Measurements from ENCODE around the gene CLEC2L. TPM values are rescaled to one million over a fixed set of nuclear protein-coding genes. Genes with fewer than 3 reads are reported as not detected.

The CLEC2L gene
- total RNA-seq (2021; fragmentation: NEBNext Ultra II Directional; extraction: Animal tissue kit (Norgen Biotek cat#: 25700)), result not detected
- long read RNA-seq, result 0 reads

GRCh38 chr7:139523199-139523941 is at the start of gene CLEC2L:
TSS of gene CLEC2L (plus strand) at chr7:139523685. CDS start at chr7:139523928, 243 bp downstream.
- Mint-ChIP-seq H3K4me1 (ENCODE audit: low read depth) (peaks cover 15% of the 10 kb centered on the region), H3K4me3 (0 out of 2 replicates have a peak within 1 kb of the TSS, but pooled peaks have one; percentile 36), H3K27ac (no peak within 1 kb of the TSS), H3K27me3 (ENCODE audit: insufficient read depth) (peaks cover 38% of the 10 kb centered on the region), H3K9me3 (no peaks in the 10 kb centered on the region), H3K36me3 (ENCODE audit: low read depth) (no peaks in the 10 kb centered on the region)
- TF ChIP-seq CTCF (IDR thresholded peaks at IDR 0.05), result no peak
- no peak for DNase-seq

GRCh38 chr7:139476139-139476538 is 47.3 kb upstream of the CLEC2L start:
- H3K27ac Mint-ChIP-seq, result no peak overlapping the region
- peaks cover 11% of the 10 kb centered on the region; the same call in 1 of the 2 replicates for H3K4me1 Mint-ChIP-seq (ENCODE audit: low read depth)
- peaks cover 24% of the 10 kb centered on the region for H3K27me3 Mint-ChIP-seq (ENCODE audit: insufficient read depth)
- H3K4me3 Mint-ChIP-seq, result no peak overlapping the region
- H3K9me3 Mint-ChIP-seq, result peaks cover 11% of the 10 kb centered on the region
- H3K36me3 Mint-ChIP-seq (ENCODE audit: low read depth), result peaks cover 6% of the 10 kb centered on the region
- no peak for DNase-seq
- no peak for TF ChIP-seq CTCF (IDR thresholded peaks at IDR 0.05)

DNA sequence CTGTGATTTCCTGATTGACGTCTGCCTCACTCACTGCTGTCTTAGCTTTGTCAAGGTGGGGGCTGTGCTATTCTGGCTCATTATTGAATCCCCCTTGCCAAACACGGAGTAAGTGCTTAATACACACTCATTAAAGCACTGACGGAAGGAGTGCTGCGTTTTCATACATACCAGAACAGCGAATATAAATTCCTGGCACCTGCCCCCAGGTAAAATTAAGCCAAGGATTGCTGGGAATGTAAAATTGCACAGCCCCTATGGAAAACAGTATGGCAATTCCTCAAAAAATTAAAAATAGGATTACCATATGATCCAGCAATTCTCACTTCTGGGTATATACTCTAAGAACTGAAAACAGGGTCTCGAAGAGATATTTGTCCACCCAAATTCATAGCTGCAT is 46.6 kb upstream of the CLEC2L start:
- DNase-seq, result no peak
- Mint-ChIP-seq H3K4me3 (no peak overlapping the region), H3K36me3 (ENCODE audit: low read depth) (peaks cover 6% of the 10 kb centered on the region), H3K9me3 (peaks cover 11% of the 10 kb centered on the region), H3K27ac (no peak overlapping the region), H3K4me1 (ENCODE audit: low read depth) (peaks cover 7% of the 10 kb centered on the region; the same call in 1 of the 2 replicates), H3K27me3 (ENCODE audit: insufficient read depth) (peaks cover 27% of the 10 kb centered on the region)
- no peak for TF ChIP-seq CTCF (IDR thresholded peaks at IDR 0.05)

DNA sequence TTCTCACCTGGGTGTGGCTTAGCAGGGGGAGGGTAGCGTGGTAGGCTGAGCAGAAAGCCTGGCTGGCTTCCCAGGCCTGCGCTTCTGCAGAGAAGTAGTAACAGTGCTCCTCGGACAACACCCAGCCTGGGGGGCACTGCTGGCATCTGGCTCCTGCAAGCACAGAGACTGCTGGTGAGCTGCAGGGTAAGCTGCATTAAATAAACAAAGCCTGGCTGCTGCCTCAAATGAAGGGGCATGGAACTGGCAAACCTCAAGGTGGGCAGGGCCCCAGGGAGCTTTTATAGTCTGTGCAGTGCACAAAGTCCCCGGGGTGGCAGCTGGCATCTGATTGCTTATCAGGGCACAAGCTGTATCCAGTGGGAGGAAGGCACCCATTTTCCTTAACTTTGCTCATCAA is 43.9 kb upstream of the CLEC2L start:
- no peak for TF ChIP-seq CTCF (IDR thresholded peaks at IDR 0.05)
- Mint-ChIP-seq H3K9me3 (0 out of 2 replicates have a peak, but pooled peaks cover 3% of the 10 kb centered on the region), H3K27ac (no peak overlapping the region), H3K36me3 (ENCODE audit: low read depth) (no peaks in the 10 kb centered on the region), H3K27me3 (ENCODE audit: insufficient read depth) (peaks cover 39% of the 10 kb centered on the region), H3K4me3 (no peak overlapping the region), H3K4me1 (ENCODE audit: low read depth) (no peaks in the 10 kb centered on the region)
- no peak for DNase-seq

DNA sequence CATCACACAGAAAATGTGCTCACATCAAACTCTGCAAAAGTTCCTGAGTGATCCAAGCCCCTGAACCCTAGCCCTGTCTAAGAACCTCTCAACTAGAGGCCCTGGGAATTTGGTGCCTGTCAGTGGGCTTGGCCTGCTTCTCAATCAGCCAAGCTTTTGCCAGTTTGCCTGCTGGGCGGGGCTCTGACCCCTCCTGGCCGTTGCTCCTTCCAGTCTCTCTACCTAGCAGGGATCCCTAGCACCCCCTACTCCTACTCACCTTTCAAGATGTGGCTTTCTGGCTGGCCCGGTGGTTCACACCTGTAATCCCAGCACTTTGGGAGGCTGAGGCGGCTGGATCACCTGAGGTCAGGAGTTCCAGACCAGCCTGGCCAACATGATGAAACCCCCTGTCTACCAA is 42.1 kb upstream of the CLEC2L start:
- H3K4me1 Mint-ChIP-seq (ENCODE audit: low read depth), result no peaks in the 10 kb centered on the region
- no peak overlapping the region for H3K4me3 Mint-ChIP-seq
- no peak for DNase-seq
- no peaks in the 10 kb centered on the region for H3K36me3 Mint-ChIP-seq (ENCODE audit: low read depth)
- H3K9me3 Mint-ChIP-seq, result no peaks in the 10 kb centered on the region
- no peak for TF ChIP-seq CTCF (IDR thresholded peaks at IDR 0.05)
- H3K27ac Mint-ChIP-seq, result no peak overlapping the region
- peaks cover 48% of the 10 kb centered on the region for H3K27me3 Mint-ChIP-seq (ENCODE audit: insufficient read depth)
